SK-N-SH treated with all-trans-retinoic acid at 6 μM for 48 hours (cell line): ENCODE measurements around the gene RAVER2.

Experiments
- ATAC-seq: fragments of 200-7000 bp; cut with Tn5 transposase; 3 replicates; pipeline ENCODE4 v1.9.1; 2020; ENCODE audit warnings: mild to moderate bottlenecking, moderate library complexity
- ARNTL ChIP-seq: fragments of 450-650 bp; formaldehyde crosslinking; IDR thresholded peaks from 2 replicates; pipeline ENCODE4 v1.5.0; 2020; ENCODE audit warnings: low read depth, mild to moderate bottlenecking, moderate library complexity, borderline replicate concordance
- CREB5 ChIP-seq: fragments of 250-450 bp; sonication (Bioruptor Pico); IDR thresholded peaks from 2 replicates; pipeline ENCODE4 v1.5.1; 2020; ENCODE audit warnings: low read depth, mild to moderate bottlenecking, moderate library complexity
- CSDC2 ChIP-seq: fragments of 250-450 bp; sonication (Bioruptor Pico); IDR thresholded peaks from 2 replicates; pipeline ENCODE4 v1.5.0; 2020; ENCODE audit warnings: mild to moderate bottlenecking, moderate library complexity
- CSRNP3 ChIP-seq: fragments of 250-450 bp; sonication (Bioruptor Pico); IDR thresholded peaks from 2 replicates; pipeline ENCODE4 v1.5.1; 2021; ENCODE audit warnings: mild to moderate bottlenecking, moderate library complexity
- ESRRG ChIP-seq: fragments of 250-450 bp; sonication (Bioruptor Pico); IDR thresholded peaks from 2 replicates; pipeline ENCODE4 v1.6.1; 2021; ENCODE audit warnings: mild to moderate bottlenecking
- GLIS3 ChIP-seq: fragments of 250-450 bp; sonication (Bioruptor Pico); IDR thresholded peaks from 2 replicates; pipeline ENCODE4 v1.5.0; 2020; ENCODE audit warnings: mild to moderate bottlenecking, moderate library complexity
- ISL1 ChIP-seq: fragments of 250-450 bp; sonication (Bioruptor Pico); IDR thresholded peaks from 2 replicates; pipeline ENCODE4 v2.1.2; 2022; ENCODE audit warnings: mild to moderate bottlenecking, moderate library complexity
- OSR1 ChIP-seq: fragments of 250-450 bp; sonication (Bioruptor Pico); IDR thresholded peaks from 2 replicates; pipeline ENCODE4 v1.8.0; 2022; ENCODE audit warnings: moderate library complexity, mild to moderate bottlenecking, inconsistent platforms
- POU6F1 ChIP-seq: fragments of 250-450 bp; sonication (Bioruptor Pico); IDR thresholded peaks from 2 replicates; pipeline ENCODE4 v1.8.0; 2021; ENCODE audit warnings: low read depth, mild to moderate bottlenecking, moderate library complexity, borderline replicate concordance
- PPARA ChIP-seq: fragments of 250-450 bp; sonication (Bioruptor Pico); IDR thresholded peaks from 2 replicates; pipeline ENCODE4 v1.5.0; 2020; ENCODE audit warnings: mild to moderate bottlenecking, borderline replicate concordance
- RARB ChIP-seq: fragments of 250-450 bp; sonication (Bioruptor Pico); IDR thresholded peaks from 2 replicates; pipeline ENCODE4 v1.8.0; 2021; ENCODE audit warnings: mild to moderate bottlenecking, moderate library complexity
- SNAI2 ChIP-seq: fragments of 250-450 bp; sonication (Bioruptor Pico); IDR thresholded peaks from 2 replicates; pipeline ENCODE4 v1.5.0; 2020; ENCODE audit warnings: mild to moderate bottlenecking, moderate library complexity
- TCF4 ChIP-seq: fragments of 250-450 bp; sonication (Bioruptor Pico); IDR thresholded peaks from 2 replicates; pipeline ENCODE4 v1.8.0; 2021; ENCODE audit warnings: mild to moderate bottlenecking, moderate library complexity, borderline replicate concordance
- TOX ChIP-seq: fragments of 250-450 bp; sonication (Bioruptor Pico); IDR thresholded peaks from 2 replicates; pipeline ENCODE4 v1.8.0; 2021; ENCODE audit warnings: mild to moderate bottlenecking, moderate library complexity, borderline replicate concordance
- TSHZ2 ChIP-seq: fragments of 250-450 bp; sonication (Bioruptor Pico); IDR thresholded peaks from 2 replicates; pipeline ENCODE4 v1.5.0; 2020; ENCODE audit warnings: mild to moderate bottlenecking, moderate library complexity
- ZC3H10 ChIP-seq: fragments of 250-450 bp; sonication (Bioruptor Pico); IDR thresholded peaks from 2 replicates; pipeline ENCODE4 v1.5.1; 2021; ENCODE audit warnings: mild to moderate bottlenecking, moderate library complexity
- ZFP3 ChIP-seq: fragments of 250-450 bp; sonication (Bioruptor Pico); IDR thresholded peaks from 2 replicates; pipeline ENCODE4 v1.5.0; 2020; ENCODE audit warnings: mild to moderate bottlenecking, moderate library complexity
- ZFP30 ChIP-seq: fragments of 450-650 bp; formaldehyde crosslinking; IDR thresholded peaks from 2 replicates; pipeline ENCODE4 v1.5.0; 2022; ENCODE audit warnings: mild to moderate bottlenecking, moderate library complexity
- ZNF565 ChIP-seq: fragments of 450-650 bp; formaldehyde crosslinking; conservative IDR thresholded peaks from 2 replicates; pipeline ENCODE4 v1.5.0; 2020; ENCODE audit warnings: low read depth, mild to moderate bottlenecking, moderate library complexity
- ZNF8 ChIP-seq: fragments of 450-650 bp; formaldehyde crosslinking; IDR thresholded peaks from 2 replicates; pipeline ENCODE4 v1.5.0; 2020; ENCODE audit warnings: mild to moderate bottlenecking, moderate library complexity

The RAVER2 gene

GRCh38 chr1:64711266-64711665 lies 33.6 kb upstream of the RAVER2 start:
- TF ChIP-seq ZC3H10 (CRISPR knock-in tag), result no peak
- no peak for TF ChIP-seq ZFP30
- TF ChIP-seq GLIS3 (CRISPR knock-in tag), result no peak
- no peak for TF ChIP-seq SNAI2 (CRISPR knock-in tag)
- no peak for ATAC-seq

- TF ChIP-seq ZFP3 (CRISPR knock-in tag) (no peak), ESRRG (no peak), TOX (CRISPR knock-in tag) (no peak), ISL1 (CRISPR knock-in tag) (no peak), PPARA (CRISPR knock-in tag) (no peak), CSRNP3 (CRISPR knock-in tag) (no peak), GLIS3 (CRISPR knock-in tag) (no peak), OSR1 (CRISPR knock-in tag) (no peak), CREB5 (CRISPR knock-in tag) (no peak), ARNTL (no peak), RARB (no peak), ZNF8 (CRISPR knock-in tag) (no peak)
These were observed 32.8 kb upstream of the RAVER2 start for GRCh38 chr1:64712049-64712448.

GRCh38 chr1:64715186-64715585 lies 29.7 kb upstream of the RAVER2 start:
- no peak for ATAC-seq
- TF ChIP-seq ZFP3 (CRISPR knock-in tag) (no peak), ZC3H10 (CRISPR knock-in tag) (no peak), CREB5 (CRISPR knock-in tag) (no peak), ZFP30 (no peak)

More at GRCh38 chr1:64712049-64712448, 32.8 kb upstream of the RAVER2 start:
- no peak for ATAC-seq

GRCh38 chr1:64721135-64721534 lies 23.7 kb upstream of the RAVER2 start:
- no peak for ATAC-seq
- no peak for TF ChIP-seq ZC3H10 (CRISPR knock-in tag)
- peak; percentile 73 for TF ChIP-seq ZNF8 (CRISPR knock-in tag)
- no peak for TF ChIP-seq GLIS3 (CRISPR knock-in tag)
- no peak for TF ChIP-seq POU6F1 (CRISPR knock-in tag)
- no peak for TF ChIP-seq ZFP3 (CRISPR knock-in tag)
- TF ChIP-seq, all 23 proteins: peak for 1

- ATAC-seq, result no peak
- TF ChIP-seq CREB5 (CRISPR knock-in tag) (no peak), SNAI2 (CRISPR knock-in tag) (no peak), POU6F1 (CRISPR knock-in tag) (no peak), ZNF565 (CRISPR knock-in tag) (no peak), TCF4 (no peak), GLIS3 (CRISPR knock-in tag) (no peak), CSRNP3 (CRISPR knock-in tag) (no peak), ISL1 (CRISPR knock-in tag) (no peak), TSHZ2 (no peak), CSDC2 (CRISPR knock-in tag) (no peak)
These were observed 23.2 kb upstream of the RAVER2 start for GRCh38 chr1:64721576-64722145.
